ENCODE measurements around the gene SLC22A1.

The SLC22A1 gene

GRCh38 chr6:160103825-160104100, 17.9 kb upstream of the SLC22A1 start:
- DNase-seq (ENCODE audit: low read depth) = no peak
- TF ChIP-seq CTCF (IDR thresholded peaks at IDR 0.05; ENCODE audit: low read length, missing control alignments) = no peak
- no peak overlapping the region for H3K4me3 ChIP-seq (replicated peaks; ENCODE audit: low read depth, low read length)

GRCh38 chr6:160104821-160105517, 16.6 kb upstream of the SLC22A1 start:
- no peak for DNase-seq (ENCODE audit: low read depth)
- H3K4me3 ChIP-seq (replicated peaks; ENCODE audit: low read depth, low read length) = no peak overlapping the region
- TF ChIP-seq CTCF (IDR thresholded peaks at IDR 0.05; ENCODE audit: low read length, missing control alignments) = no peak

DNA sequence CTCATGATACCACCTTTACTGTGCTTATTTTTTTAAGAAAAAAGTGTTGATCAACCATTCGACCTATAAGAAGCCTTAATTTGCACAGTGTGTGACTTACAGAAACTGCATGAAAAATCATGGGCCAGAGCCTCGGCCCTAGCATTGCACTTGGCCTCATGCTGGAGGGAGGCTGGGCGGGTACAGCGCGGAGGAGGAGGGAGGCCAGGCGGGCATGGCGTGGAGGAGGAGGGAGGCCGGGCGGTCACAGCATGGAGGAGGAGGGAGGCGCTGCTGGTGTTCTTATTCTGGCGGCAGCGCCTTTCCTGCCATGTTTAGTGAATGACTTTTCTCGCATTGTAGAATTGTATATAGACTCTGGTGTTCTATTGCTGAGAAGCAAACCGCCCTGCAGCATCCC, 15.6 kb upstream of the SLC22A1 start:
- H3K4me3 ChIP-seq (replicated peaks; ENCODE audit: low read depth, low read length) = no peak overlapping the region
- DNase-seq (ENCODE audit: low read depth) = no peak
- no peak for TF ChIP-seq CTCF (IDR thresholded peaks at IDR 0.05; ENCODE audit: low read length, missing control alignments)

DNA sequence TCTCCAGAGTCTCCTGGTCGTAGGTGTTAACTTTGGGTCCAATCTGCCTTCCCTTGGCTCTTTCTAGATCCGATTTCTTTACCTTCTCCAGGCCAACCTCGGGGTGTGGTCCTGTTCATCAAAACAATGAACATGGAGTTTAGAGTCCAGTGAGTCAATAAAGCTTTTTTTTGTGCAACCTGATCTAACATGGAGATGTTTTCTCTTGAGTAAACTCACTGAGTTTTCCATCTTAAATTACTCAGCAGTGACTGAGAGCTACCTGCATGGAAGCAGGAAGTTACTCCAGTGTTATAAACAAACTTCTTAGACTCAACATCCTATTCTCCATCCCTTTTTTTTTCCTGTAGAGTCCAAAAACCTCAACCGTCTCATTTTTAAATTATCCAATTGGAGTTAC, 14.9 kb upstream of the SLC22A1 start:
- no peak for TF ChIP-seq CTCF (IDR thresholded peaks at IDR 0.05; ENCODE audit: low read length, missing control alignments)
- no peak overlapping the region for H3K4me3 ChIP-seq (replicated peaks; ENCODE audit: low read depth, low read length)
- no peak for DNase-seq (ENCODE audit: low read depth)

- TF ChIP-seq CTCF (IDR thresholded peaks at IDR 0.05; ENCODE audit: low read length, missing control alignments) = no peak
- DNase-seq (ENCODE audit: low read depth) = no peak
- no peak overlapping the region for H3K4me3 ChIP-seq (replicated peaks; ENCODE audit: low read depth, low read length)
Measured at GRCh38 chr6:160108077-160108476, 13.5 kb upstream of the SLC22A1 start.

GRCh38 chr6:160110586-160111123, 11.0 kb upstream of the SLC22A1 start:
- TF ChIP-seq CTCF (IDR thresholded peaks at IDR 0.05; ENCODE audit: low read length, missing control alignments) = no peak
- no peak for DNase-seq (ENCODE audit: low read depth)
- H3K4me3 ChIP-seq (replicated peaks; ENCODE audit: low read depth, low read length) = no peak overlapping the region

- H3K4me3 ChIP-seq (replicated peaks; ENCODE audit: low read depth, low read length) = no peak overlapping the region
- no peak for TF ChIP-seq CTCF (IDR thresholded peaks at IDR 0.05; ENCODE audit: low read length, missing control alignments)
- DNase-seq (ENCODE audit: low read depth) = no peak
Measured at GRCh38 chr6:160111806-160112205, 9.8 kb upstream of the SLC22A1 start.
